ENCODE results near the gene PAX8. TPM values are rescaled to one million over a fixed set of nuclear protein-coding genes. Genes with fewer than 3 reads are reported as not detected.

Gene PAX8
- total and polyA plus RNA-seq, 2 experiments from 2014 or later = 5.8 to 13.1 TPM

DNA sequence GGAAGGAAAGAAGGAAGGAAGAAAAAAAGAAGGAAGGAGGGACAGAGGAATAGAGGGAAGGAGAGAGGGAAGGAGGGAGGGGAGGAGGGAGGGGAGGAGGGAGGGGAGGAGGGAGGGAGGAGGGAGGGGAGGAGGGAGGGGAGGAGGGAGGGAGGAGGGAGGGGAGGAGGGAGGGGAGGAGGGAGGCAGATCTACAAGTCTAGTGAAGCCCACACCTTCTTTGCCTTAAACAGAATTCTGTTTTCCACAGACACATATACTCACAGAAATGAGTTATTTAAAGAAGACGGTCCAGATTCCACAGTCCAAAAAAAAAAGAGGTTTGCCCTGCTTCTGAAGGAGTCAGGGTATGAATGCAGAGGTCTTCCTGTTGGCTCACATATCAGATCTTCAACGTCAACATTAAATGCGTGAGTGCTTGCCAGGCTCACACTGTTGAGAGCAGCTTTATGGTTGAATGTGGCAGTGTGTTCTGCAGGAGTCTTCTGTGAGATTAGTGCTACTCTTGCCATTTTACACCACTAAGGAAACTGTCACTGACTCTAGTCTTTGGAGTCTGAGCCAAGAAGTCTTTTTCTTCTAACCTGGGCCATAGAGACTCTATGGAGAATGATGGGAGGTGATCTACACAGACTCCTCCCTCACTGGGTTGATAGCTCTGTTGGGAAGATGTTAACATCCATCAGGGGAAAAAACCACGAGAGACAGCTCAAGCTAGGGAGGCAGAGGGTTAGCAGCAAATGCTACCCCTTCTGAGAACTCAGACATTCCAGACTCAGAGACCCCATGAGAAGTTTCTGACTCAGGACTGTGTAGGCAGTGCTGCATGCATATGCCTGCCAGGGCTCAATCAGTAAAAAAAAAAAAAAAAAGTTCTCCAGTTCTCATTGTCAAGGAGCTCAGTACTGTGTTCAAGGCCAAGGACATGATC lies 23.3 kb downstream of the PAX8 start:
- Histone ChIP-seq H3K4me2 (ENCODE audit: unreplicated experiment) (no peak overlapping the region), H3K36me3 (ENCODE audit: low read depth) (no peaks in the 10 kb centered on the region; the same call in 1 of the 2 replicates), H3K27me3 (replicated peaks; ENCODE audit: insufficient read depth) (no peaks in the 10 kb centered on the region), H3F3A (ENCODE audit: insufficient read depth) (no peaks in the 10 kb centered on the region), H4K20me1 (ENCODE audit: insufficient read depth) (no peaks in the 10 kb centered on the region), H3K4me3 (no peak overlapping the region), H3K4me1 (ENCODE audit: insufficient read depth) (peaks cover 22% of the 10 kb centered on the region), H3K9ac (no peak overlapping the region), H3K27ac (peak overlapping the region; percentile 6; the same call in 1 of the 2 replicates), H3K79me2 (ENCODE audit: insufficient read depth) (peaks cover 11% of the 10 kb centered on the region; the same call in 1 of the 2 replicates), H2AFZ (no peak overlapping the region), H3K9me3 (ENCODE audit: low read depth) (no peaks in the 10 kb centered on the region), H3K9me2 (ENCODE audit: insufficient read depth) (no peaks in the 10 kb centered on the region)
- WGBS, 2 experiments (ENCODE audit: low coverage in 1 of 2, low lambda C conversion rate in 2 of 2, missing lambda C conversion rate in 2 of 2) = 67 to 68% methylated on average over 4 of the region's 4 CpGs
- no peak for DNase-seq
- in situ Hi-C loops (cut with MboI) = loop anchor here (25.0 kb wide), 1 partner anchor 107 kb away; no protein-coding TSS in a partner anchor
- TF ChIP-seq EZH2 (IDR thresholded peaks at IDR 0.05; ENCODE audit: insufficient read depth, poor library complexity, severe bottlenecking) (no peak), EZH2phosphoT487 (IDR thresholded peaks at IDR 0.05; ENCODE audit: insufficient read depth, low read depth) (no peak)

DNA sequence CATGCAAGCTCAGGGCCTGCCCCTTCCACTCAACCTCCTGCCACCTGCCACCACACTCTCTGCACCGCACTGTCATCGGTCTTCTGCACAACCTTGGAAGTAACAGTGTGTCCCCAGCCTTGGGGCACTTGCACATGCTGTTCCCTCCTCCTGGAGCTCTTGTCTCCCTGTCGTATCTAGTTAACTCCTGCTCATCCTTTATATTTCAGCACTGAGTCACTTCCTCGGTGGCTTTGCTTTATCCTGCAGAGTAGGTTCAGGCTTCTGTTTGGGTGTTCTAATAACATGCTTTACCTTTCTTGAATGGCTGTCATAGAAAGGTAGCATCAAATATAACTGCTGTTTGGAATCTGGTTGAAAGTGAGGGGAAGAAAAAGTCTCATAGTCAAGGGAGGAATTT lies 25.3 kb downstream of the PAX8 start:
- peaks cover 27% of the 10 kb centered on the region for H3K4me1 ChIP-seq (ENCODE audit: insufficient read depth)
- no peak overlapping the region for H3K4me3 ChIP-seq
- no peak overlapping the region for H2AFZ ChIP-seq
- TF ChIP-seq EZH2phosphoT487 (IDR thresholded peaks at IDR 0.05; ENCODE audit: insufficient read depth, low read depth) = no peak
- no peak for TF ChIP-seq EZH2 (IDR thresholded peaks at IDR 0.05; ENCODE audit: insufficient read depth, poor library complexity, severe bottlenecking)
- no peak overlapping the region for H3K27ac ChIP-seq
- no peaks in the 10 kb centered on the region for H3K36me3 ChIP-seq (ENCODE audit: low read depth)
- no peak for DNase-seq
- in situ Hi-C loops (cut with MboI) = loop anchor here (25.0 kb wide), 1 partner anchor 109 kb away; no protein-coding TSS in a partner anchor
- no peaks in the 10 kb centered on the region for H4K20me1 ChIP-seq (ENCODE audit: insufficient read depth)
- H3K9me3 ChIP-seq (ENCODE audit: low read depth) = no peaks in the 10 kb centered on the region
- no peak overlapping the region for H3K9ac ChIP-seq
- H3K79me2 ChIP-seq (ENCODE audit: insufficient read depth) = peaks cover 22% of the 10 kb centered on the region; the same call in 1 of the 2 replicates
- no peaks in the 10 kb centered on the region for H3F3A ChIP-seq (ENCODE audit: insufficient read depth)
- H3K9me2 ChIP-seq (ENCODE audit: insufficient read depth) = no peaks in the 10 kb centered on the region
- H3K27me3 ChIP-seq (replicated peaks; ENCODE audit: insufficient read depth) = no peaks in the 10 kb centered on the region
- H3K4me2 ChIP-seq (ENCODE audit: unreplicated experiment) = no peak overlapping the region
- 69 to 72% methylated on average over 4 of the region's 4 CpGs for WGBS, 2 experiments (ENCODE audit: low coverage in 1 of 2, low lambda C conversion rate in 2 of 2, missing lambda C conversion rate in 2 of 2)

DNA sequence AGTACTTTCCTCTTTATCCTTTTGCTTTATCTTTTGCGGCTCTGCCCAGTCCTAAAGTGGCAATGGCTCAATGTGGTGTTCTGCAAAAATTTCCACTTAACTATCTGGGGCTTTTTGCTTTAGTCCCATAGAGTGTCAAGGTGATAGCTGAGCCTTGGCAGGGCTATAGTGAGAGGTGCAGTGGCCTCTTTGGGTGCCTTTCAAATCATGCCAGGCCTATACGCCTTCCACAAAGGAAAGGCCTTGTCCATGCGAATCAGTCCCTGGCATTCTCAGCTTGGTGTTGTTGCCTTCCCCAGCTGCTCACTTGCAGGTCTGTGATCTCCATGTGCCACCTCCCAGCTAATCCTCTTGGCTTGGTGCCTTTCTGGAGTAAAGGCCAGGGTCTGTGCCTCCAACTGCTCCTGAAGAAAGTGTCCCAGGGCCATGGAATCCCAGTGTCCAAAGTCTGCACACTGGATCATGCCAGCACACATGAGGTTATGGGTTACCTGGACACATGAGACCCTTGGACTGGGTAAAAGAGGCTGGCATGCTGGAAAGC lies 26.6 kb downstream of the PAX8 start:
- Histone ChIP-seq H3F3A (ENCODE audit: insufficient read depth) (no peaks in the 10 kb centered on the region), H3K4me3 (no peak overlapping the region), H3K36me3 (ENCODE audit: low read depth) (no peaks in the 10 kb centered on the region), H3K79me2 (ENCODE audit: insufficient read depth) (peaks cover 22% of the 10 kb centered on the region; the same call in 1 of the 2 replicates), H3K27me3 (replicated peaks; ENCODE audit: insufficient read depth) (no peaks in the 10 kb centered on the region), H3K9me2 (ENCODE audit: insufficient read depth) (no peaks in the 10 kb centered on the region), H3K27ac (no peak overlapping the region), H2AFZ (no peak overlapping the region), H3K4me1 (ENCODE audit: insufficient read depth) (peaks cover 19% of the 10 kb centered on the region), H3K9me3 (ENCODE audit: low read depth) (no peaks in the 10 kb centered on the region), H3K9ac (no peak overlapping the region), H4K20me1 (ENCODE audit: insufficient read depth) (no peaks in the 10 kb centered on the region), H3K4me2 (ENCODE audit: unreplicated experiment) (no peak overlapping the region)
- no peak for DNase-seq
- TF ChIP-seq EZH2 (IDR thresholded peaks at IDR 0.05; ENCODE audit: insufficient read depth, poor library complexity, severe bottlenecking) (no peak), EZH2phosphoT487 (IDR thresholded peaks at IDR 0.05; ENCODE audit: insufficient read depth, low read depth) (no peak)
- 98% methylated on average over 3 of the region's 3 CpGs for WGBS, 2 experiments (ENCODE audit: low coverage in 1 of 2, low lambda C conversion rate in 2 of 2, missing lambda C conversion rate in 2 of 2)
- in situ Hi-C loops (cut with MboI) = loop anchor here (25.0 kb wide), 1 partner anchor 110 kb away; no protein-coding TSS in a partner anchor

DNA sequence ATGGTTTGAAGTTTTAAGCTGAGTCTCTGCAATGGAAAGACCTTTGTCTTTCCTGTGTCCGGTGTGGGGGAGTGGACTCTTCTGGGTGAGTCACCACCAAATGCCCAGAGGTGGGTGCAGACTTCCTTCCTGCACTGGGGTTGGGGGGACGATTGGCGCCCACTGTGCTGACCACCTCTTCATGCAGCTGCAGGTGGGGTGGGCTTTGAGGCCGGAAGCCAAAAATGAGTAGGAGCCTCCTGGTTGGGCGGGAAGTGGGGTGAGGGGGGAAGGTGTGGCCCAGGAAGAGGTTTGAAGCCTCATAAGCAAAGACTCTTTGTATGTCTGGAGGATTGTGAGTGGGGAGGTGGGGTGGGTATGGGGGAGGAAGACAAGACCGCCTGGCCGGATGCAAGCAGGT lies 27.6 kb downstream of the PAX8 start:
- Histone ChIP-seq H3K27ac (no peak overlapping the region), H3K9ac (no peak overlapping the region), H3K79me2 (ENCODE audit: insufficient read depth) (peaks cover 28% of the 10 kb centered on the region; the same call in 1 of the 2 replicates), H4K20me1 (ENCODE audit: insufficient read depth) (no peaks in the 10 kb centered on the region), H3K36me3 (ENCODE audit: low read depth) (no peaks in the 10 kb centered on the region), H3F3A (ENCODE audit: insufficient read depth) (no peaks in the 10 kb centered on the region), H3K27me3 (replicated peaks; ENCODE audit: insufficient read depth) (no peaks in the 10 kb centered on the region), H3K4me2 (ENCODE audit: unreplicated experiment) (no peak overlapping the region), H3K4me1 (ENCODE audit: insufficient read depth) (peaks cover 17% of the 10 kb centered on the region; the same call in 1 of the 2 replicates), H3K9me2 (ENCODE audit: insufficient read depth) (no peaks in the 10 kb centered on the region), H2AFZ (no peak overlapping the region), H3K4me3 (no peak overlapping the region), H3K9me3 (ENCODE audit: low read depth) (no peaks in the 10 kb centered on the region)
- DNase-seq = no peak
- 87 to 88% methylated on average over 5 to 7 of the region's 7 CpGs for WGBS, 2 experiments (ENCODE audit: low coverage in 1 of 2, low lambda C conversion rate in 2 of 2, missing lambda C conversion rate in 2 of 2)
- in situ Hi-C loops (cut with MboI) = loop anchor here (25.0 kb wide), 1 partner anchor 111 kb away; no protein-coding TSS in a partner anchor
- no peak for TF ChIP-seq EZH2phosphoT487 (IDR thresholded peaks at IDR 0.05; ENCODE audit: insufficient read depth, low read depth)
- no peak for TF ChIP-seq EZH2 (IDR thresholded peaks at IDR 0.05; ENCODE audit: insufficient read depth, poor library complexity, severe bottlenecking)

Data from GM23248 (cell line).